NT2/D1 (cell line): ENCODE data around the gene THAP10.
A peak's percentile ranks its signal among the peaks of the same experiment; 100 is the strongest.
"Not testable (repeated sequence)": the region's sequence is repeated elsewhere in the genome, so short reads cannot be mapped to it uniquely, and the experiment has no call there.

Experiments
- DNase-seq: peaks from one replicate; pipeline ENCODE4 v3.0.0-alpha.2; 2011; ENCODE audit warnings: low read depth, low spot score
- H3K27me3 ChIP-seq: 2 replicates; pipeline ENCODE4 v1.6.0; 2011; ENCODE audit warnings: mild to moderate bottlenecking; ENCODE audit not compliant: insufficient read length, insufficient read depth
- H3K36me3 ChIP-seq: 2 replicates; pipeline ENCODE4 v1.6.1; 2011; ENCODE audit warnings: mild to moderate bottlenecking, low read length, mixed read lengths; ENCODE audit not compliant: insufficient read depth, insufficient read length
- H3K4me1 ChIP-seq: 2 replicates; pipeline ENCODE4 v1.5.1; 2011; ENCODE audit not compliant: insufficient read depth, insufficient read length
- H3K4me3 ChIP-seq: 2 replicates; pipeline ENCODE4 v1.5.1; 2011; ENCODE audit warnings: low read depth; ENCODE audit not compliant: insufficient read length
- H3K9ac ChIP-seq: 2 replicates; pipeline ENCODE4 v1.6.0; 2011; ENCODE audit warnings: low read depth; ENCODE audit not compliant: insufficient read length
- H3K9me3 ChIP-seq: 2 replicates; pipeline ENCODE4 v1.5.1; 2011; ENCODE audit warnings: mild to moderate bottlenecking, low read length; ENCODE audit not compliant: insufficient read depth
- SUZ12 ChIP-seq: IDR thresholded peaks from 2 replicates; pipeline ENCODE4 v1.6.1; 2011; ENCODE audit not compliant: insufficient read length, insufficient read depth; ENCODE audit errors: extremely low read depth
- YY1 ChIP-seq: IDR thresholded peaks from 2 replicates; pipeline ENCODE4 v1.6.1; 2011; ENCODE audit not compliant: insufficient read length, insufficient read depth
- ZNF274 ChIP-seq: IDR thresholded peaks from 2 replicates; pipeline ENCODE4 v1.6.1; 2011; ENCODE audit warnings: mild to moderate bottlenecking, low read depth, low read length

Gene THAP10

GRCh38 chr15:70892002-70892911 is at the start of gene THAP10, which contains the start of gene LRRC49:
Gene THAP10, minus strand, starts transcription at chr15:70892433. Its CDS starts 161 bp downstream, at chr15:70892272.
Gene LRRC49, plus strand, starts transcription at chr15:70892826. Its CDS starts 69 bp downstream, at chr15:70892895.
- Histone ChIP-seq H3K4me1 (no peaks in the 10 kb centered on the region), H3K9ac (peak within 1 kb of the TSS; percentile 88), H3K9me3 (no peaks in the 10 kb centered on the region), H3K27me3 (no peaks in the 10 kb centered on the region), H3K4me3 (peak within 1 kb of the TSS; percentile 95), H3K36me3 (no peaks in the 10 kb centered on the region)
- no peak for TF ChIP-seq SUZ12
- no peak for TF ChIP-seq YY1
- no peak for TF ChIP-seq ZNF274
- DNase-seq, result peak; percentile 79

DNA sequence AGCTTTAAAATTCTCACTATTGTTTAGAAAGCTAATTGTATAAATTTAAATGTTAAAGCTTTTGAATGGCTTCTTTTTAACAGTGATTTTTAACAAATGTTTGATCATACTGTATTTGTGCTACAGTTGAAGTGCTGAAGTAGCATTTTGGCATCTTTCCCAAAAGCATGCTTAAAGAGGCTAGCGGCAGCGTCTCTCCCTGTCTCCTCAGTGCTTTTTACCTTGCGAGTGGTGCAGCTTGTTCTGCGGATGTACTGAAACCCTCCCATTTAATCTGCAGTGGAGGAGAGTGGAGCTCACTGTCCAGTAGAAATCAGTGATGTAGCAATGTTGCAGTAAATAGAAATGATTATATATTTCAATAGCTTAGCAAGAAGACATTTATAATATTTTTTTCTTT is 44.1 kb upstream of the THAP10 start:
- no peaks in the 10 kb centered on the region for H3K36me3 ChIP-seq
- H3K9me3 ChIP-seq, result no peaks in the 10 kb centered on the region
- H3K4me1 ChIP-seq, result no peaks in the 10 kb centered on the region
- TF ChIP-seq SUZ12 (no peak), ZNF274 (no peak), YY1 (no peak)
- no peak overlapping the region for H3K9ac ChIP-seq
- no peaks in the 10 kb centered on the region for H3K27me3 ChIP-seq
- H3K4me3 ChIP-seq, result no peak overlapping the region
- no peak for DNase-seq

DNA sequence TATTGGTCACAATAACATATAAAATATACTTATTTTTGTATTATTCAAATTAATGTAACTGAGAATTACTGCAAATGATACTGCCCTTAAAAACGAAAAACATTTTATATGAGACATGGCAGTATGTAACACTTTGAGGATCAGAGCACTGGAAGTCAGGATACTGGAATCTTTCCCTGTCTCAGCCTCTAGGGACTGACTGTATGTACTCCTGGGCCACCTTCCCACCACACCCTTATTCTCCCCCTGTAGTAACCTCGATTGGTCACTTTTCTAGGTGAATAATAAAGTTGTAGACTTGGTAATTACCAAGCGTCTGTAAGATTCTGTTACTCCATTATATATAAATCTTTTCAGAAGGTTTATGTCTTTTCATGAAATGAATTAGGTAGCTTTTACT is 43.4 kb upstream of the THAP10 start:
- H3K9me3 ChIP-seq, result no peaks in the 10 kb centered on the region
- H3K4me1 ChIP-seq, result no peaks in the 10 kb centered on the region
- H3K27me3 ChIP-seq, result no peaks in the 10 kb centered on the region
- H3K9ac ChIP-seq, result no peak overlapping the region
- no peak for DNase-seq
- no peak overlapping the region for H3K4me3 ChIP-seq
- H3K36me3 ChIP-seq, result no peaks in the 10 kb centered on the region
- TF ChIP-seq ZNF274 (no peak), YY1 (no peak), SUZ12 (no peak)

- Histone ChIP-seq H3K36me3 (no peaks in the 10 kb centered on the region), H3K9me3 (no peaks in the 10 kb centered on the region), H3K9ac (no peak overlapping the region), H3K4me3 (no peak overlapping the region), H3K27me3 (no peaks in the 10 kb centered on the region), H3K4me1 (no peaks in the 10 kb centered on the region)
- no peak for TF ChIP-seq YY1
- no peak for DNase-seq
Observed at GRCh38 chr15:70933411-70933810, 41.2 kb upstream of the THAP10 start.

DNA sequence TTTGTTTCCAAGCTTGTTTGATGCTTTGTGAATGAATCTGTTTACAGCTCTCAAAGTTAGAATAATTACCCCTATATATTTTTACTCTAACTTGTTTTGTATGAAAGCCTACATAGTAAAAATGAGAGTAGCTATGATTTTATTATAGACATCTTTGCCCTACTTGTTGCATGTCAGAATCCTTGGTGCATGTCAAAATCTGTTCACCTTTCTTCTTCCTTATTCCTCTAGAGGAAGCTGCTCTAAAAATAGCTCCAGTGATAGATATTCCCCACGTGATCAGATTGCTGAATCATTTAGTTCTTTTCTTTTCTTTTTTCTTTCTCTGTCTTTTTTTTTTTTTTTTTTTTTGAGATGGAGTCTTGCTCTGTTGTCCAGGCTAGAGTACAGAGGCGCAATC is 40.2 kb upstream of the THAP10 start:
- H3K9ac ChIP-seq, result no peak overlapping the region
- no peaks in the 10 kb centered on the region for H3K36me3 ChIP-seq
- no peaks in the 10 kb centered on the region for H3K9me3 ChIP-seq
- TF ChIP-seq ZNF274 (no peak), SUZ12 (no peak), YY1 (no peak)
- no peaks in the 10 kb centered on the region for H3K4me1 ChIP-seq
- H3K4me3 ChIP-seq, result no peak overlapping the region
- no peaks in the 10 kb centered on the region for H3K27me3 ChIP-seq
- no peak for DNase-seq

- no peaks in the 10 kb centered on the region for H3K9me3 ChIP-seq
- no peaks in the 10 kb centered on the region for H3K4me1 ChIP-seq
- no peak for DNase-seq
- H3K36me3 ChIP-seq, result no peaks in the 10 kb centered on the region
- H3K27me3 ChIP-seq, result no peaks in the 10 kb centered on the region
- H3K4me3 ChIP-seq, result no peak overlapping the region
- TF ChIP-seq ZNF274, result no peak
- no peak for TF ChIP-seq SUZ12
- TF ChIP-seq YY1, result no peak
- H3K9ac ChIP-seq, result no peak overlapping the region
Observed at GRCh38 chr15:70931821-70932220, 39.6 kb upstream of the THAP10 start.

- DNase-seq, H3K4me3 ChIP-seq, H3K4me1 ChIP-seq, H3K9ac ChIP-seq, H3K36me3 ChIP-seq, H3K27me3 ChIP-seq, H3K9me3 ChIP-seq: not testable (repeated sequence)
Observed at GRCh38 chr15:70926914-70927313, 34.7 kb upstream of the THAP10 start.
